HG03095 (cell line): ENCODE data around the gene ATOH8.
A peak's percentile ranks its signal among the peaks of the same experiment; 100 is the strongest.
"Not testable (repeated sequence)": the region's sequence is repeated elsewhere in the genome, so short reads cannot be mapped to it uniquely, and the experiment has no call there.

ENCODE experiments used
- ATAC-seq: cut with Tn5 transposase; IDR thresholded peaks from one replicate; pipeline ENCODE4 v1.9.1; 2021; ENCODE audit warnings: moderate library complexity; ENCODE audit not compliant: unreplicated experiment

The ATOH8 gene, protein sequence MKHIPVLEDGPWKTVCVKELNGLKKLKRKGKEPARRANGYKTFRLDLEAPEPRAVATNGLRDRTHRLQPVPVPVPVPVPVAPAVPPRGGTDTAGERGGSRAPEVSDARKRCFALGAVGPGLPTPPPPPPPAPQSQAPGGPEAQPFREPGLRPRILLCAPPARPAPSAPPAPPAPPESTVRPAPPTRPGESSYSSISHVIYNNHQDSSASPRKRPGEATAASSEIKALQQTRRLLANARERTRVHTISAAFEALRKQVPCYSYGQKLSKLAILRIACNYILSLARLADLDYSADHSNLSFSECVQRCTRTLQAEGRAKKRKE

DNA sequence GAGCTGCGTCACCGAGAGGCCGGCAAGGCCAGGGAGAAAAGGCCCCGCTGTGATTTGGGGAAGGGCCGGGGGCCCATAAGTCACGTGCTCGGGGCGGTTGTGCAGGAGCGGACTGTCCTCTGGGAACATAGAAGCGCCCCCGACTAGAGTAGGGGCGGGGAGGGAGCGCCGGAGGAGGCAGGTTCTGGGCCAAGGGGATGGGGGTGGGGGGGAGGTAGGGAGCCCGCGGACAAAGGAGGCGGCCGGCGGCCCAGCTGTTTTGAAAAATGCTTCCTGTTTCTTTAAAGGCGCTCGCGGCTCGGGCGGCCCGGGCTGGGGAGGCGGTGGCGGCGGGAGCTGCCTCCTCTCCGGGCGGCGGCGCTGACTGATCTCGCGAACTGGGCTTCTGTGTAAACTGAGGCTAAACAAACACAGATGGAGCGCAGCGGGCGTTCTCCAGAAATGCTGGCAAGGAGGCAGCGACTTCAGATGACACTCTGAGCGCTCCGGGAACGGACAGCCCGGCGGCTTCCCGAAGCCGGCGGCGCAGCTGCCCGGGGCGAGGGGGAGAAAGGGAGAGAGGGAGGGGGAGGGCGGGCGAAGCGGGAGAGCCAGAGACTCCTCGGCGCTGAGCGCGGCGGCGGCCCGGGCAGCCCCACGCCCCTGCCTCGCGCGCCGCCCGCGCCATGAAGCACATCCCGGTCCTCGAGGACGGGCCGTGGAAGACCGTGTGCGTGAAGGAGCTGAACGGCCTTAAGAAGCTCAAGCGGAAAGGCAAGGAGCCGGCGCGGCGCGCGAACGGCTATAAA, at the start of gene ATOH8:
ATOH8 (plus strand) TSS at position 467 of the 788 bp plus-strand sequence; CDS start at position 666, 199 bp downstream.
- no peak for ATAC-seq

DNA sequence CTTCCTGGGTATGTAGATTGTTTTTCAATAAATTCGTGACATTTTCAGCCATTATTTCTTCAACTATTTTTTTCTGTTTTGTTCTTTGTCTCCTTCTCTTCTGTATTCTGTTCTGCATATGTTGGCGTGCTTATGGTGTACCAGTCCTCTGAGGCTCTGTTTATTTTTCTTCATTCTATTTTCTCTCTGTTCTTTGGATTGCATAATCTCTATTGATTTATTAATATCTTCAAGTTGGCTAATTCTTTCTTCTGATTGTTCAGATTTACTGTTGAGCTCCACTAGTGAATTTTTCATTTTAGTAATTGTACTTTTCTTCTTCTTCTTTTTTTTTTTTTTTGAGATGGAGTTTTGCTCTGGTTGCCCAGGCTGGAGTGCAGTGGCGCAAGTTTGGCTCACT, 49.8 kb upstream of the ATOH8 start:
- ATAC-seq, result no peak

DNA sequence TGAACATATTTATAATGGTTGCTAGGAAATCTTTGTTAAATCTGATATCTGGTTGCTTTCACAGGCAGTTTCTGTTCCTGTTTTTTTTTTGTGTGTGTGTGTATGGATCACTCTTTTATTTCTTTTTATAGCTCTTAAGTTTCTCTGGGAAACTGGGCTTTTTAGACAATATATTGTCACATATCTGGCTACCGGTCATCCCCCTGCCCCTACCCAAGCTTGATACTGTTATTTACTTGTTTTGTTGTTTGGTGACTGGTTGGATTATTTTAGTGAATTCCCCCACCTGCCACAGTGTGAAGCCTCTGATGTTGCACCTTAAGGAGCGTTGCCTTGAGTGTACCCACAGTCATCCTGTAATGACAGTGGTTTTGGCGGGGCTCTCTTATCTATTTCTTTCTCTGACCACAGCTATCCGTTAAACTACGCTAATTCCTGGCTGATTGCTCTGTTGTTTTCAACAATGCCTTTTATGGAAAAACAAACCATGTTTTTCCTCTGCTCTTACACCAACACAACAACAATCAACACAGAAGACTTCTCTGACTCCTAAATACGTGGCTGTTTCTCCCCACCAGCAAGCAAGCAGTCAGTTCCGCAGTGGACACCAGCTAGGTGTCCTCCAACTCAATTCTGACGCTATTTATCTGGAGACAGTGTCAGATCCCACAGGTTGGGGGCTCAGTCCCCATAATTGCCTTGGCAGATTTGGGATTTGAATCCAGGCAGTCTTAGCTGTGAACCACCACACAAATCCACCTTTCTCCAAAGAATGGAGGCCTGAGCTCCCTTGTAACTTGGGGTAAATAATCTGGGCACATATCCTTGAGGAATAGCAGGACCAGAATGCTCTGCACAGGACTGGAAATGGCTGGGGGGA, 48.8 kb upstream of the ATOH8 start:
- ATAC-seq, result peak; percentile 58

DNA sequence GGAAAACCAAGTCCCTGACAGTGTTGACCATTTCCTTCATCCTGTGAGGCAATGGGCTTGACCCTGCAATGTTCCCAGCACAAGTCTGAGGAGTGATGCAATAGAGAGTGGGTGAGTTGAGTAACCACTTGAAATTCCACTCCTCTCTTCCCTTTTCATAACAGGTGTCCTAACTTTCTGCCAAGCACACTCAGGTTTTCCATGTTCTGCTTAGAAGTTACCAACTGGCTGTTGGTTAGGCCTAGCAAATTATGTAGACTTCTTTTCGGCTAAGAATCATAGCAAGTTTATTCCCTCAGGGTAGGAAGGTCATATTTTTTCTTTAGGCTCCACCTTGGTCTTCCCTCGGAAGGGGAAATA, 48.1 kb upstream of the ATOH8 start:
- ATAC-seq, result no peak

DNA sequence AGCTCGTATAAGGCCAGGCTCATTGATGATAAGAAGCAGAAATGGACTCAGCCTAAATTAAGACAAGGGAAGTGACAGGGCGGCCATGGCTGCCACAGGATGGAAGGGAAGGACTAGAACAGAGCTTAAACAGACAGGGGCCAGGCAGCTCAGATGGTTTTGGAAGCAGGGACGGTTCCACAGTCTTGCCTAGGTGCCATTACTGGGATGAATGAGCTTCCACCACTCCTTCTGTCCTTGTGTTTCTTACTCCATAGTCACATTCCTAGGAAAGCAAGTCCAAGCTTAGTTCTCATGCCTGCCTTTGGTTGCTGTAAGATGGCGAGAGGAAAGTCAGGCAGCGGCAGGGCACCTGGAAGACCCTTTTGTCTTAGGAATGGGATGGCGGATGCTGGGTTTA, 47.7 kb upstream of the ATOH8 start:
- no peak for ATAC-seq

DNA sequence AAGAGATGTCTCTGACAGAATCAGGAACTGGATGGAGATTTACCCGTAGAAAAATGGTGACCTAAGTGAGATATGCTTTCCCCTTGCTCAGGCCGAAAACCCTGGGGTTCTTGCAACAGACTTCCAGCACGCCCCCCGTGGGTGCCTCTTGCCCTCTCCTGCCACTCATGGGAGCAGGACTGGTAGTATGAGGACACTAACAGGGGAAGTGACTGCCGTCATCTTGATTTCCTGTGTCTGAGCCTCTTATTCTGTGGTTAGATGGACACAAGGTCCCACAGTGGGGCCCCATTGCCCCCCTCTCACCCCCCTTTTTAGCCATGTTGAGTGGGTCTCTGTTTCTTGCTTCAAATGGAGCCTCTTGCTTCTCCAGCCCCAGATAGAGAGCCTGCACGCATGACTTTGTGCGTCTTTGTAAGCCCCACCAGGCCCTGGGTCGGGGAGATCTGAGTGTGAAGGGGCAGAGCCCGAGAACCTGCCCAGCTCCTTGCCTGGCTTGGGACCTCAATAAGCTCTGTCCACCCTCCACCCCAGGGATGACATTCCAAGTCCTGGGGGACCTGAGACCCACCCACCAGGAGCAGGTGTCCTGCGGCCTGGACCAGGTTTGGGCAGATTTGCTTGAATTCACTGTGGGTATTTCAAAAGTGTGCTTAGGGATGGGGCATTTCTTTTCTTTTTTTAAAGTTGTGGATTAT, 47.0 kb upstream of the ATOH8 start:
- ATAC-seq, result no peak

DNA sequence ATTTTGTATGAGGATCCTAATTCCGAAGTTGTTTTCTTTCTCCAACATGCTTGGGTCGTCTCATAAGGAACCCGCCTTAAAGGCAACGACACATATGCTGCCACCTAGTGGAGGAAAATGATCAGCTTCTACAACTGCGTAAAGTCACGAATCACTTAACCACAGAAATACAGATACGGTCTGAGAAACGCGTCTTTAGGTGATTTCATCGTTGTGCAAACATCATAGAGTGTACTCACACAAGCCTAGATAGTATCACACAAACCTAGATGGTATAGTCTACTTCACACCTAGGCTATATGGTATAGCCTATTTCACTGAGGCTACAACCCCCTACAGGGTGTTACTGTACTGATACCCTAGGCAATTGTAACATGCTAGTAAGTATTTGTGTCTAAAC, 46.5 kb upstream of the ATOH8 start:
- peak; percentile 59 for ATAC-seq

DNA sequence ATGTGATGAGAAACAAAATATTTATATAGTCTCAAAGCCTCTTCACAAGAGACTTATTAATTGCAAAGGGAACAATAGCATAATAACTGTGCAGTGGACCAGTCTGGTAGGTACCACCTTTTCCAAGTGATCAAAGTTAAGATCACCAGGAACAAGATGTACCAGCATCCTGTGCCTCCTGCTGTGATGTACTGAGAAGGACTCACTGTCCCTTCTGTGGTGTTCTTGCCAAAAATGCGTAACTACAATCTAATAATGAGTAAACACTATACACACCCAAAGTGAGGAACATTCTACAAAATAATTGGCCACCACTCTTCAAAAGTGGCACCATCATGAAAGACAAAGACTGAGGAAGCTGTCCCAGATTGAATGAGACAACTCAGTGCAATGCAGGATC, 45.1 kb upstream of the ATOH8 start:
- ATAC-seq, result no peak

DNA sequence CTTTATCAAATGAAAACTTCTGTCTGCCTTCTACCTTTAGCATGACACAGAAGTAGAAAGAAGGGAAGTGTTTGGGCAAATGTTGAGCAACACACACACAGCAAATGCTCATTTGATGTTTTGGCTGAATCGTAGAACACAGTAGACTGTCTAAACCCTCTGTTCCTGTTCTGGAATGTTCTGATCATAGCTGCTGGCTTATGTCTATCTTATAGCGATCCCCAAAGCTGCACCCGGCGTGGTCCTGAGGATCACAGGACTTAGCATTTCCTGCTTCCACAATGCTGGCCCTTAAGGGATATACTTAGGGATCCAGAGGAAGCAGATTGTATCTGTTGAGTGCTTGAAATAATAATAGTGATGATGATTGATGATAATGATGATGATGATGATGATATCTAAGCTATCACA, 44.4 kb upstream of the ATOH8 start:
- ATAC-seq, result no peak

DNA sequence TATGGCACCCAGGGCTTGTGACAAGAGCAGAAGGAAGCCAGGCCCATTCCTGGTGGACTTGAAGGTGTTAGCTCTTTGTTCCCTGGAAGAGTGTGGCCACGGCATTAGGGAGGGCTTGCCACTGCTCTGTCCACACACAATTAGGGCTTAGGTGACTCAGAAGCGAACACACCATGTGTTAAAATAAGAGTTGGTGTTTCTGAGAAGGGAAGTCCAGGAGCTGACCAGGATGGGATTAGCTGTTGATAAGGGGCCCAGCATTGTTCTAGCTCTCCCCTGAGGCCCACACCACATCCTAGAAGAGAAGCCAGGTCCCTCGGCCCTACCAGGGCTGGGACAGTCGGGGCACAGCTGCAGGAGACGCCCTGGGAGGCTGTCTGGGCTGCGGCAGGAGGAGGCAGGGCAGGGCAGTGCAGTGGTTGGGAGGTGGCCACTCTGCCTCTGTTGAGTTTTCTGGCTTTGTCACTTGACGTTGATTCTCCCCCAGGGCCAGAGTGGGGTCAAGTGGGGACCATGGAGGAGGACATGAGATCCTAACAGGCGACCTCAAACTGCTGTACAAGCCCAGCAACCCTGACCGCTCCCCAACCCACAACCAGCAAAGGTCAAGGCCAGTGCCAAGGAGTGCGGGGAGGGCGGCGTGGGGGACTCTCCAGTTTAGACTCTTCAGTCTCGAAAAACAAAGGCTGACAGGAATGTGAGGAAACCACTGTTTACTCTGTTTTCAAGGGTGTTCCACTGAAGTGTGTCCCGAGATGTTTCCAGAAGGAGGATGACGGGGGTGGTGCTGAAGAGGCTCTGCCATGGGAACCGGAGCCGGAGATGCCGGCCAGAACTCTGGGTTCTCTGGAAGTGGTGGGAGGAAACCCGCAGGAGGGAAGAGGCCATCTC, 42.9 kb upstream of the ATOH8 start:
- ATAC-seq, result no peak

DNA sequence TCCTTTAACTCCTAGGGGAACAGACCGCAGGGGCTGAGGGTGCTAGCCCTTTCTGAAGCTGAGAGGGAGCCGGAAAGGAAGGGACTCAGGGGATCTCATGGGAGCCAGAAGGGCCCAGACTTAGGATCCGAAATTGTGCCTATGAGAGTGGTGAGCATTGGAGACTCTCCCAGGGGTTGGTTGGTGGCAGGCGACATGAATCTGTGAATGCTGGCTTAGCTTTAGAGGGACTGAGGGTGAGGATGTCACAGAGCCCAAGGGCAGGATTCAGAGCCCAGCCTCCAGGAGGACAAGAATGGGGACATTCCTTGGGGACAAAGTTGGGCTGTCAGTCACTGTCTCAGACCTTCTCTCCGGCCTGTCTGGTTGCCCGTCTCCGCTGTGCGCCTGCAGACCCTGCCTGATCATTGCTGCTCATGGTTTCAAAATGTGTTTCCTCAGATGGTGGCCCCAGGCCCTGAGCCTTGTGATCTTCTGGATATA, 42.2 kb upstream of the ATOH8 start:
- no peak for ATAC-seq

DNA sequence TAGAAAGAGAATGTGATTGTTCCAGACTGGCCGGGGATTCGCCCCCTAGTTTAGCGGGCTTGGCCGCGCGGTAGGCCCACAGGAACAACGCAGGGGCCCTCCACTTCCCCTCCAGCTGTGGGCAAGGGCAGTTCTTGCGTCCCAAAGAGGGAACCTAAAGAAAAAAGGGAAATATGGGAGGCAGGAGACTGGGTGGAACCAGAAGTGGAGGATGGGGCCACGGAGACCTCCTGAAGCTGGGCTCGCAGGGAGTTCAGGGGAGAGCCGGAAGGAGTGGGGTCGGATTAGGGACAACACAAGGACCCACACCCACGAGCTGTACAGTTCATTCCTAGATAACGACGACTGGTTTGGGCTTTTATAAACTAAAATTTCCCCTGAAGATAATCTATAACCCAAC, 41.5 kb upstream of the ATOH8 start:
- no peak for ATAC-seq

DNA sequence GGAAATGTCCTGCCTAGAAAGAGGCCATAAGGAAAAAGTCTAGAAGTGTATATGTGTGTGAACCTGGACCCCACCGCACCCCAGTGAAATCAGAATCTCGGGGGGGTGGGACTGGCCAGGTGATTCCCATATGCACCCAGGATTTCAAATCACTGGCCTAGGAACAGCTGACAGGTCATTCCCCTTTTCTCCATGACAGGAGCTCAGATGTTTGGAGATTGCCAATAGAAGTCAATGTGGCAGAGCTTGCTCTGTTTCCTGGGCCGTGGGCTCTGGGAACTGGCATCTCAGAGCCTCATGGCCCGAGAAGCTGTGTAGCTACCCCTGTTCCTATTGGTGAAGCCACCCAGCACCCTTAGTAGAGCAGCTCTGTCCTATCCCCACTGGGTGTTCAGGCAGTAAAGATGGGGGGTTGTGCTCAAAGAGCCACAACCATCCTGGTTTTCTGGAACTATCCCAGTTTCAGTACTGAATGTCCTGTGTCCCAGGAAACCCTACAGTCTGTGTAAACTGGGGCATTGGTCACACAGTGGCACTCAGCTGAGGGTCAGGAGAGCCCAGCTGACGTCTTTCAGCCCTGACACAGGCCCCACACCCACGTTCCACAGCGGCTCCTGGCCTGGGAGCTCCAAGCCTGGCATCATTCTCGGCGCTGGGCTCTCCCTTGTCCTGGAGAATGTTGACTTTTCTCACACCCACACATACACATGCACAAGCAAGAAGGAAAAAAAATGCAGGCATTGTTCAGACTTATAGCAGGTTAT, 40.8 kb upstream of the ATOH8 start:
- no peak for ATAC-seq

DNA sequence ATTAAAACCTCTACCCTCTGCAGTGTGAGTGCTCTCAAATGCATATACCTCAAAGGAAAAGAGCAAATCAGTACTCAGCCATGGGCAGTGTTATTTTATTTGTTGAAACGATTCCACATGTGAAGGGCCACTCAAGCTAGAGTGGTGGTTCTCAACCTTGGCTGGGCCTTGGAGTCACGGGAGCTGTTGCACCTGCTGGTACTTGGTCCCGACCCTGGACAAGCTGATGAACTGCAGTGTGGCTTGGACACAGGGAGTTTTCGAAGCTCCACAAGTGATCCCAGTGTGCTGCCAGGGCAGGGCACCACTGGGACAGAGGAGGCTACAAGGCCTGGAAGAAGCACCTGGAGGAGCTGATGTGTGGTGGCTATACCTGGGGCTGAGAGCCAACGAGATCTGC, 40.0 kb upstream of the ATOH8 start:
- ATAC-seq, result no peak

DNA sequence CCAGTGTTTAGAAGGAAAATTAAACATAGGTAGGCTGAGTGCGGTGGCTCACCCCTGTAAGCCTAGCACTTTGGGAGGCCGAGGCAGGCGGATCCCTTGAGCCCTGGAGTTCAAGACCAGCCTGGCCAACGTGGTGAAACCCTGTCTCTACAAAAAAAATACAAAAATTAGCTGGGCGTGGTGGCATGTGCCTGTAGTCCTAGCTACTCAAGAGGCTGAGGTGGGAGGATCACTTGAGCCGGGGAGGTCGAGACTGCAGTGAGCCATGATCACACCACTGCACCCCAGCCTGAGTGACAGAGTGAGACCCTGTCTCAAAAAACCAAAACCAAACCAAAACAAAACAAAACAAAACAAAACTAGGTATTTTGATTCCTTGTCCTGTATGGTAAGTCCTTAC, 39.4 kb upstream of the ATOH8 start:
- ATAC-seq, result not testable (repeated sequence)

DNA sequence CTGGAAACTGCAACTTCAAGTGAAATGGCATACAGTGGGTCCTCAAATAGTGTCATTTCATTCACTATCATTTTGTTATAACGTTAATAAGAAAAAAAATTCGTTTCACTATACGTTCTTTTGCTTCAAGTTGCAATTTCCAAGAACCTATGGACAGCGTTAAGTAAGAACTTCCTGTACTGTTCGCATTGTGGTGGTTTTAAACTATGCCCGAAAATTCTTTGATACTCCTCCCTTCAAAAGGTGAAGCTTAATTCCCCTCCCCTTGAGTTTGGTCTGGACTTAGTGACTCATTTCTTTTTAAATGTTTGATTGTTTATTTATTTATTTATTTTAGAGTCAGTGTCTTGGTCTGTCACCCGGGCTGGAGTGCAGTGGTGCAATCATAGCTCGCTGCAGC, 39.0 kb upstream of the ATOH8 start:
- no peak for ATAC-seq

DNA sequence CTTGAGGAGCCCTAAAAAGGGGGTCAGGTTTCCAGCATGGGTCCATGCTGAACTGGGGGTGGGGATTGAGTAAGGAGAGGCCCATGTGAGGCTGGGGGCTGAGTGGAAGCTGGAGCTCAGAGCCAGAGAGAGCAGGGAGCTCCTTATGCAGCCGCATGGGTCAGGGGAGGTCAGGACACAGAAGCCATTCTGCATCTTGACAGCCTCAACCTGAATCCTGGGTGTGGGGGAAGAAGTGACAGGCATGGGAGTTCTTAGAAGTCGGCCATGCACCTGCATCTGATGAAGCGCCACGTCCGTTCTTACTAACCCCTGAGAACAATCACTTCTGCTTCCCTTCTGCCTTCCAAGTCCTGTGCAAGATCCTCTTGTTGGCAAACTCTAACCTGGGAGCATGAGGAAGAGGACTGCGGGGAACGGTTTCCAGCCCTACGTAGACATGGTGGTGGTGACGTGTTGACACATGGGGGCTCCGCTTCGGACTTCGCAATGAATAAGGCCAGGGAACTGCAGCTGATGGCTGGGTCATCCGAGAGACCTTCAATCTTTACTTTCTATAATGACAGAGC, 37.4 kb upstream of the ATOH8 start:
- no peak for ATAC-seq

DNA sequence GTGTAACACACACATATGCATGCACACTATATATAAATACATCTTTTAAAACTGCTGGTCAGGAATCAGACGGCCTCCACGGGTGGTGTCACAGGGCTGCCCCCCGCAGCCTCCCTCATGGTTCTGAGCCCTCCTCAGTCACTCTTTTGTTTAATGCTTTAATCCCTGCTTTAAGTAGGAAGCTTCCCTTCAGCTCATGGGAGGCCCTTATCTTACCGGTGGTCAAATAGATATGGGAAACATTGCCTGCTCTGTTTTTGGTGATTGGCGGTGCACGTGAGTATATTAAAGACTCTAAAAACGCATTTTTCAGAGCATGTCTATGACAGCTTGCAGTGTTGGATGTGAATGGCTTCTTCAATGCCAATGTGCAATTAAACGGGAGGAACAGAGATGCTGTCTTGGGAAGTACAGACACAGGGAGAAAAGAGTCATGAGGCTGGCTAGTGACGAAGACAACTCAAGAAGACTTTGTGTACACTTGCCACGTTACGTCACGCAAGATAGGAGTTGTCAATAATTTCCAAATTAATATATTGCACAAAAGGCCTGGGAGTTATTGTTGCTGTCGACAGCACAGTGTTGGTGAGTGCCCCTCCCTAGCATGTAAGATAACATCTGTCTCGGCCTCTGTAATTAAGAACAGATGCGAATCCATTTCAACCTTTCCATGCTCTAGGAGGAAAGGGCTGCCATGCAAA, 36.3 kb upstream of the ATOH8 start:
- ATAC-seq, result no peak
